SU-DHL-6 (cell line): ENCODE results near the gene MEF2A.

Source experiments
- H2AFZ ChIP-seq: fragments of 200-600 bp; sonication (generic); 2 replicates; pipeline ENCODE4 v1.6.1; 2014; ENCODE audit warnings: low read depth, mild to moderate bottlenecking, moderate library complexity, mixed read lengths, antibody characterized with exemption, low read length; ENCODE audit not compliant: severe bottlenecking
- H3F3A ChIP-seq: fragments of 200-600 bp; shearing (Covaris generic); 2 replicates; pipeline ENCODE4 v1.6.0; 2016; ENCODE audit warnings: antibody characterized with exemption, mild to moderate bottlenecking; ENCODE audit not compliant: insufficient read depth
- H3K27ac ChIP-seq: fragments of 200-600 bp; sonication (generic); 2 replicates; pipeline ENCODE4 v1.5.1; 2016; ENCODE audit warnings: low read depth, mild to moderate bottlenecking, low read length, moderate library complexity, mixed read lengths
- H3K27me3 ChIP-seq: fragments of 200-600 bp; sonication (generic), shearing (Covaris generic); 2 replicates; pipeline ENCODE4 v1.6.0; 2014; ENCODE audit warnings: mild to moderate bottlenecking, low read length
- H3K36me3 ChIP-seq: fragments of 200-600 bp; sonication (generic); 2 replicates; pipeline ENCODE4 v1.6.1; 2014; ENCODE audit warnings: mild to moderate bottlenecking, low read length, mixed read lengths
- H3K4me2 ChIP-seq: fragments of 300-600, 200-600 bp; shearing (Covaris generic), sonication (generic); 2 replicates; pipeline ENCODE4 v1.6.0; 2014; ENCODE audit warnings: low read length, low read depth, mild to moderate bottlenecking; ENCODE audit not compliant: poor library complexity, severe bottlenecking
- H3K4me3 ChIP-seq: fragments of 200-600 bp; sonication (generic); 2 replicates; pipeline ENCODE4 v1.5.1; 2014; ENCODE audit warnings: antibody characterized with exemption, low read length, mild to moderate bottlenecking, mixed read lengths; ENCODE audit not compliant: insufficient read depth, poor library complexity, severe bottlenecking
- H3K79me2 ChIP-seq: fragments of 200-600 bp; sonication (generic); 2 replicates; pipeline ENCODE4 v1.6.1; 2014; ENCODE audit warnings: mild to moderate bottlenecking, low read length, moderate library complexity; ENCODE audit not compliant: insufficient read depth
- H3K9ac ChIP-seq: fragments of 200-600 bp; sonication (generic); 2 replicates; pipeline ENCODE4 v1.7.0; 2014; ENCODE audit warnings: mild to moderate bottlenecking, low read length
- H3K9me2 ChIP-seq: fragments of 200-600 bp; sonication (generic); replicated peaks from 2 replicates; pipeline ENCODE4 v1.6.1; 2014; ENCODE audit warnings: low read length; ENCODE audit not compliant: insufficient read depth
- H3K9me3 ChIP-seq: fragments of 200-600 bp; sonication (generic); 2 replicates; pipeline ENCODE4 v1.6.1; 2014; ENCODE audit warnings: low read length, mixed read lengths; ENCODE audit not compliant: insufficient read depth
- H4K20me1 ChIP-seq: fragments of 200-600 bp; sonication (generic); 2 replicates; pipeline ENCODE4 v1.6.1; 2014; ENCODE audit warnings: low read depth, mild to moderate bottlenecking, antibody characterized with exemption, low read length, moderate library complexity, mixed read lengths
- EZH2phosphoT487 ChIP-seq: fragments of 200-600 bp; sonication (generic), shearing (Covaris generic); conservative IDR thresholded peaks from 2 replicates; pipeline ENCODE4 v1.6.1; 2018; ENCODE audit warnings: mild to moderate bottlenecking, antibody characterized with exemption, low read length, moderate library complexity, mixed read lengths
- TF ChIP-seq, protein P1 (sequence below): fragments of 200-600 bp; sonication (generic); IDR thresholded peaks from one replicate; pipeline ENCODE4 v1.5.1; 2017; ENCODE audit warnings: antibody characterized with exemption, mild to moderate bottlenecking, low read length, moderate library complexity; ENCODE audit not compliant: insufficient read depth, poor library complexity, severe bottlenecking

Gene MEF2A

DNA sequence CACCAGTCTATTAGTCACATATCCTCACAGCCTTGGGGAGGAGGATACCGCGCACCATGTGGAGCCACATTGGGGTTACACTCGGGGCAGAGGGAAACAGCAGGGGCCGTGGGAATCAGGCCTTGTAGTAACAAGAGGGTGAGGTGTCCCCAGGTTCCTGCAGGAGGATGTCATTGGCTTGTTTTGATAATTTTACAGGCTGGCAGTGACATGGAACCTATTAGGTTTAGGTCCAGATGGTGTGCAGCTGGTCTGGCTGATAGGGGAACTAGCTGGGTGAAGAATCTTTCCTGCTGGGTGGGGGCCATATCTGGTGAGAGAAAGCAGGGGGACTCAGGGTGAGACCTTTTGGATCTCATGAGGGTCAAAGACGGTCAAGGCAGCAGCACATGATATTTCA, 9.8 kb upstream of the MEF2A start:
- no peak overlapping the region for H3K9ac ChIP-seq
- H2AFZ ChIP-seq = no peak overlapping the region
- H3K79me2 ChIP-seq = no peaks in the 10 kb centered on the region
- no peak overlapping the region for H3K4me2 ChIP-seq
- no peak overlapping the region for H3K4me3 ChIP-seq
- no peak for TF ChIP-seq EZH2phosphoT487
- TF ChIP-seq, protein P1, sequence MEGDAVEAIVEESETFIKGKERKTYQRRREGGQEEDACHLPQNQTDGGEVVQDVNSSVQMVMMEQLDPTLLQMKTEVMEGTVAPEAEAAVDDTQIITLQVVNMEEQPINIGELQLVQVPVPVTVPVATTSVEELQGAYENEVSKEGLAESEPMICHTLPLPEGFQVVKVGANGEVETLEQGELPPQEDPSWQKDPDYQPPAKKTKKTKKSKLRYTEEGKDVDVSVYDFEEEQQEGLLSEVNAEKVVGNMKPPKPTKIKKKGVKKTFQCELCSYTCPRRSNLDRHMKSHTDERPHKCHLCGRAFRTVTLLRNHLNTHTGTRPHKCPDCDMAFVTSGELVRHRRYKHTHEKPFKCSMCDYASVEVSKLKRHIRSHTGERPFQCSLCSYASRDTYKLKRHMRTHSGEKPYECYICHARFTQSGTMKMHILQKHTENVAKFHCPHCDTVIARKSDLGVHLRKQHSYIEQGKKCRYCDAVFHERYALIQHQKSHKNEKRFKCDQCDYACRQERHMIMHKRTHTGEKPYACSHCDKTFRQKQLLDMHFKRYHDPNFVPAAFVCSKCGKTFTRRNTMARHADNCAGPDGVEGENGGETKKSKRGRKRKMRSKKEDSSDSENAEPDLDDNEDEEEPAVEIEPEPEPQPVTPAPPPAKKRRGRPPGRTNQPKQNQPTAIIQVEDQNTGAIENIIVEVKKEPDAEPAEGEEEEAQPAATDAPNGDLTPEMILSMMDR = no peak
- H3K9me3 ChIP-seq = no peaks in the 10 kb centered on the region
- H3K36me3 ChIP-seq = no peaks in the 10 kb centered on the region
- no peaks in the 10 kb centered on the region for H3K9me2 ChIP-seq
- H3K27ac ChIP-seq = no peak overlapping the region
- H3F3A ChIP-seq = no peaks in the 10 kb centered on the region
- H4K20me1 ChIP-seq = no peaks in the 10 kb centered on the region
- H3K27me3 ChIP-seq = no peaks in the 10 kb centered on the region

DNA sequence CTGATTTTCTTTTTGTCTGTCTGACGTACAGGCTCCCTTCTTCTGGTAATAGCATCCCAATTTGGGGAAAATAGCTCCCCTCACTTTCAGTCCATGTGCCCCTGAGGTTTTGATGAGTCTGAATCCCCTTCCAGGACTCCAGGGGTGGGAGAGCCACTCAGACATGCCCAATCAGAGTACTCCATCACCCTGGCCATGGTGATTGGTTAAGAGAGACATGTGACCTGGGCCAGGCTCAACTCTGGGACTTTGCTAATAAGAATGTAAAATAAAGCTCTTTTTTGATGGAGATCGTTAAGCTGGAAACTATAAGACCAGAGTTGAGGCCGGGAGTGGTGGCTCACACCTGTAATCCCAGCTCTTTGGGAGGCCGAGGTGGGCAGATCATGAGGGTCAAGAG, 9.2 kb upstream of the MEF2A start:
- Histone ChIP-seq H3K9me3 (no peaks in the 10 kb centered on the region), H3K9me2 (no peaks in the 10 kb centered on the region), H3K36me3 (no peaks in the 10 kb centered on the region), H3K27me3 (no peaks in the 10 kb centered on the region), H3K27ac (no peak overlapping the region), H3K9ac (no peak overlapping the region), H4K20me1 (no peaks in the 10 kb centered on the region), H3K79me2 (no peaks in the 10 kb centered on the region), H3F3A (no peaks in the 10 kb centered on the region), H2AFZ (no peak overlapping the region), H3K4me3 (no peak overlapping the region), H3K4me2 (no peak overlapping the region)
- no peak for TF ChIP-seq EZH2phosphoT487
- TF ChIP-seq, protein P1 = no peak

DNA sequence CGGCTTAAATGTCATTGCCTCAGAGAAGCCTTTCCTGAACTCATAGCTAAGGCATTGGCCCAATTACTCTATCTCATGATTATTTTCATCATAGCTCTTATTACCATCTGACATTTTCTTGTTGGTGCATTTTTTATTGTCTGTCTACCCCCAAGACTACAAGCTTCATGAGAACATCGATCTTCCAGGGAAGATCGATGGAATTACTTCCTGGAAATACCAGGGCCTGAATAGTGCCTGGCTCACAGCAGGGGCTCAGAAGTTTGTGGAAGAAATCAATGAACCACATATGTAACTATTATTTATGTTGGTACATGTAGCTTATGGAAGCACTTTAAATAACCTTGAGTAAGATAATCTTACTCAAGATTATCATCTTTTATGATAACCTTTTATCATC, 7.7 kb upstream of the MEF2A start:
- no peak overlapping the region for H2AFZ ChIP-seq
- no peaks in the 10 kb centered on the region for H3K9me2 ChIP-seq
- no peaks in the 10 kb centered on the region for H3K9me3 ChIP-seq
- no peaks in the 10 kb centered on the region for H3K36me3 ChIP-seq
- H3K79me2 ChIP-seq = no peaks in the 10 kb centered on the region
- no peak for TF ChIP-seq EZH2phosphoT487
- TF ChIP-seq, protein P1 = no peak
- no peak overlapping the region for H3K4me3 ChIP-seq
- H3K9ac ChIP-seq = no peak overlapping the region
- no peaks in the 10 kb centered on the region for H3K27me3 ChIP-seq
- no peaks in the 10 kb centered on the region for H4K20me1 ChIP-seq
- H3K4me2 ChIP-seq = no peak overlapping the region
- no peak overlapping the region for H3K27ac ChIP-seq
- H3F3A ChIP-seq = no peaks in the 10 kb centered on the region

DNA sequence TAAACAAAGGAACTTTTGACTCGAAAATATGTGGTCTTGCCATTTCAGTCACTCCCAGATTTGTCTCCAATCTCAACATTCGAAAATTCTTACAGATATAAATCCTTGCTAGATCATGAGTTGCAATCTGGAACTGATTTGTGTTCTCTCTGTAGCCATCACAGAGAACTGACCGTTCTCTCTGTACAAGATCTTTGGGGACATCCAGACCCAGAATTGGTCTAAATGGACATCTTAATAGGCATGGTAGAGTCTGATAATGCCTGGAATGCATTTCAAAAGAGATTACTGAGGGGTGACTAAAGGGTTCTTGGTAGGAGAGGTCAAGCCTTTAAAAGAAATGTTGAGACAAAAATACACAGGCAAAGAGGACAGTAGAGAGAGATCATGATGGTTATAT, 7.2 kb upstream of the MEF2A start:
- H3F3A ChIP-seq = no peaks in the 10 kb centered on the region
- no peak overlapping the region for H3K9ac ChIP-seq
- H3K36me3 ChIP-seq = no peaks in the 10 kb centered on the region
- H3K9me3 ChIP-seq = no peaks in the 10 kb centered on the region
- no peaks in the 10 kb centered on the region for H3K9me2 ChIP-seq
- no peak overlapping the region for H2AFZ ChIP-seq
- H3K27ac ChIP-seq = no peak overlapping the region
- no peak overlapping the region for H3K4me3 ChIP-seq
- H3K27me3 ChIP-seq = no peaks in the 10 kb centered on the region
- no peaks in the 10 kb centered on the region for H3K79me2 ChIP-seq
- H4K20me1 ChIP-seq = no peaks in the 10 kb centered on the region
- no peak overlapping the region for H3K4me2 ChIP-seq
- TF ChIP-seq, protein P1 = no peak
- TF ChIP-seq EZH2phosphoT487 = no peak
